ENCODE data around the gene TSPAN33.

DNA sequence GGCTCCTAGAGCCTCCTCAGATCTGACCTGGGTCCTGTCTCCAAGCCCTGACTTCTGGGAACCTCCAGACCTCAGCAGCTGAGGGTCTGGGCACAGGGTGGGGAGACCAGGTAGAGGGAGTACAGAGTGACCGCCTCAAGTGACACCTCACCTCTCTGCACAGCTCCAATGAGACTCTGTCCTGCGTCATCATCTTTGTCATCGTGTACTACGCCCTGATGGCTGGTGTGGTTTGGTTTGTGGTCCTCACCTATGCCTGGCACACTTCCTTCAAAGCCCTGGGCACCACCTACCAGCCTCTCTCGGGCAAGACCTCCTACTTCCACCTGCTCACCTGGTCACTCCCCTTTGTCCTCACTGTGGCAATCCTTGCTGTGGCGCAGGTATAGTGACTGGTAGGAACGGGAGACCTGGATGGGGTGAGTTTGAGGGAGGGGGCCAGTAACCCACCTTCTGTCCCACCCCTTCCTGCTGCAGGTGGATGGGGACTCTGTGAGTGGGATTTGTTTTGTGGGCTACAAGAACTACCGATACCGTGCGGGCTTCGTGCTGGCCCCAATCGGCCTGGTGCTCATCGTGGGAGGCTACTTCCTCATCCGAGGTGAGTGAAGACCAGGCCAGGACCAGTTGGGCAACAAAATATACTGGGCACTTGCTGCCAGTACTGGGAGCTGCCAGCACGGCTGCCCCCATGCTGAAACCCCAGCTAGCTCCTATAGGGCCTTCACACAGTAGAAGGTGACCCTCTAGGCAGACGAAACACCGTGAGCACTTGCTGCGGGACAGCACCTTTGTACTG lies 61.7 kb downstream of the TSPAN33 start:
- TF ChIP-seq, protein P1, sequence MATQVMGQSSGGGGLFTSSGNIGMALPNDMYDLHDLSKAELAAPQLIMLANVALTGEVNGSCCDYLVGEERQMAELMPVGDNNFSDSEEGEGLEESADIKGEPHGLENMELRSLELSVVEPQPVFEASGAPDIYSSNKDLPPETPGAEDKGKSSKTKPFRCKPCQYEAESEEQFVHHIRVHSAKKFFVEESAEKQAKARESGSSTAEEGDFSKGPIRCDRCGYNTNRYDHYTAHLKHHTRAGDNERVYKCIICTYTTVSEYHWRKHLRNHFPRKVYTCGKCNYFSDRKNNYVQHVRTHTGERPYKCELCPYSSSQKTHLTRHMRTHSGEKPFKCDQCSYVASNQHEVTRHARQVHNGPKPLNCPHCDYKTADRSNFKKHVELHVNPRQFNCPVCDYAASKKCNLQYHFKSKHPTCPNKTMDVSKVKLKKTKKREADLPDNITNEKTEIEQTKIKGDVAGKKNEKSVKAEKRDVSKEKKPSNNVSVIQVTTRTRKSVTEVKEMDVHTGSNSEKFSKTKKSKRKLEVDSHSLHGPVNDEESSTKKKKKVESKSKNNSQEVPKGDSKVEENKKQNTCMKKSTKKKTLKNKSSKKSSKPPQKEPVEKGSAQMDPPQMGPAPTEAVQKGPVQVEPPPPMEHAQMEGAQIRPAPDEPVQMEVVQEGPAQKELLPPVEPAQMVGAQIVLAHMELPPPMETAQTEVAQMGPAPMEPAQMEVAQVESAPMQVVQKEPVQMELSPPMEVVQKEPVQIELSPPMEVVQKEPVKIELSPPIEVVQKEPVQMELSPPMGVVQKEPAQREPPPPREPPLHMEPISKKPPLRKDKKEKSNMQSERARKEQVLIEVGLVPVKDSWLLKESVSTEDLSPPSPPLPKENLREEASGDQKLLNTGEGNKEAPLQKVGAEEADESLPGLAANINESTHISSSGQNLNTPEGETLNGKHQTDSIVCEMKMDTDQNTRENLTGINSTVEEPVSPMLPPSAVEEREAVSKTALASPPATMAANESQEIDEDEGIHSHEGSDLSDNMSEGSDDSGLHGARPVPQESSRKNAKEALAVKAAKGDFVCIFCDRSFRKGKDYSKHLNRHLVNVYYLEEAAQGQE (IDR thresholded peaks at IDR 0.05; ENCODE audit: low read depth) = no peak
- no peak for TF ChIP-seq NFIC (IDR thresholded peaks at IDR 0.05)

All from Ishikawa (cell line).